Smooth muscle cell (in vitro differentiated cells): ENCODE measurements around the gene HEPHL1. TPM values are rescaled to one million over a fixed set of nuclear protein-coding genes. Genes with fewer than 3 reads are reported as not detected.

ENCODE experiments used
- DNase-seq: peaks from one replicate; lab custom pipeline; 2025; ENCODE audit not compliant: unreplicated experiment; lab: John Stamatoyannopoulos, UW
- H2AFZ ChIP-seq: fragments of 200-600 bp; sonication (generic); 2 replicates; pipeline ENCODE4 v1.6.0; 2016; ENCODE audit warnings: antibody characterized with exemption, low read depth, mild to moderate bottlenecking
- H3F3A ChIP-seq: fragments of 200-600 bp; sonication (generic); 2 replicates; pipeline ENCODE4 v1.6.0; 2017; ENCODE audit warnings: antibody characterized with exemption, low read depth
- H3K27ac ChIP-seq: fragments of 200-600 bp; sonication (generic); 2 replicates; pipeline ENCODE4 v1.5.1; 2016; ENCODE audit warnings: low read depth, mild to moderate bottlenecking
- H3K27me3 ChIP-seq: fragments of 200-600 bp; sonication (generic); 2 replicates; pipeline ENCODE4 v1.6.1; 2016; ENCODE audit warnings: low read depth, mild to moderate bottlenecking
- H3K36me3 ChIP-seq: fragments of 200-600 bp; sonication (generic); 2 replicates; pipeline ENCODE4 v1.5.1; 2016; ENCODE audit warnings: low read depth
- H3K4me1 ChIP-seq: fragments of 200-600 bp; sonication (generic); 2 replicates; pipeline ENCODE4 v1.5.1; 2016; ENCODE audit warnings: low read depth
- H3K4me2 ChIP-seq: fragments of 200-600 bp; sonication (generic); 2 replicates; pipeline ENCODE4 v1.6.0; 2016; ENCODE audit warnings: mild to moderate bottlenecking
- H3K4me3 ChIP-seq: fragments of 200-600 bp; sonication (generic); 2 replicates; pipeline ENCODE4 v1.5.1; 2016; ENCODE audit warnings: mild to moderate bottlenecking
- H3K79me2 ChIP-seq: fragments of 200-600 bp; sonication (generic); 2 replicates; pipeline ENCODE4 v1.6.0; 2016; ENCODE audit warnings: low read depth, mild to moderate bottlenecking
- H3K9ac ChIP-seq: fragments of 200-600 bp; sonication (generic); 2 replicates; pipeline ENCODE4 v1.6.0; 2016; ENCODE audit warnings: low read depth
- H3K9me3 ChIP-seq: fragments of 200-600 bp; sonication (generic); replicated peaks from 2 replicates; pipeline ENCODE4 v1.5.1; 2016; ENCODE audit warnings: low read depth
- H4K20me1 ChIP-seq: fragments of 200-600 bp; sonication (generic); 2 replicates; pipeline ENCODE4 v1.6.0; 2016; ENCODE audit warnings: low read depth
- CTCF ChIP-seq: fragments of 200-600 bp; sonication (generic); IDR thresholded peaks from 2 replicates; pipeline ENCODE4 v1.5.1; 2017; ENCODE audit warnings: borderline replicate concordance, mild to moderate bottlenecking, antibody characterized with exemption; ENCODE audit not compliant: insufficient read depth, poor library complexity, severe bottlenecking
- WGBS: methylation state at CpG from one replicate; pipeline ENCODE4 v1.1.7; 2016; ENCODE audit warnings: low lambda C conversion rate; 5-methylcytosine and 5-hydroxymethylcytosine counted together
- polyA plus RNA-seq: library from polyadenylated mRNA; unstranded; fragments of >200 nt; fragmentation: Nextera tagmentation; extraction: Ambion mirVana; gene quantifications from 2 replicates; pipeline ENCODE4 v1.2.1, GENCODE V29; 2016
- total RNA-seq: library from RNA; depleted of rRNA; stranded (reverse); fragments of >200 nt; gene quantifications from 2 replicates; pipeline ENCODE4 v1.2.3, GENCODE V29; 2014

Gene HEPHL1
- total and polyA plus RNA-seq, 2 experiments from 2014 or later: 0.13 to 0.21 TPM

- Histone ChIP-seq H2AFZ (no peak overlapping the region), H3K9ac (peak overlapping the region; percentile 22), H3K4me3 (peak overlapping the region; percentile 77), H3K4me1 (peaks cover 42% of the 10 kb centered on the region), H3K9me3 (no peaks in the 10 kb centered on the region), H3K36me3 (no peaks in the 10 kb centered on the region), H4K20me1 (peaks cover 23% of the 10 kb centered on the region), H3K27ac (peak overlapping the region; percentile 100), H3F3A (peaks cover 26% of the 10 kb centered on the region), H3K4me2 (peak overlapping the region; percentile 86), H3K27me3 (no peaks in the 10 kb centered on the region), H3K79me2 (peaks cover 58% of the 10 kb centered on the region)
- WGBS: 17% methylated on average over 1 of the region's 1 CpG
- TF ChIP-seq CTCF: no peak
- DNase-seq: no peak
Observed at GRCh38 chr11:94131718-94132115, 110.6 kb downstream of the HEPHL1 start.

GRCh38 chr11:94132152-94132558 is 111.0 kb downstream of the HEPHL1 start:
- TF ChIP-seq CTCF: no peak
- 12% methylated on average over 5 of the region's 5 CpGs for WGBS
- Histone ChIP-seq H3K9ac (peak overlapping the region; percentile 53), H3K27me3 (no peaks in the 10 kb centered on the region), H4K20me1 (peaks cover 23% of the 10 kb centered on the region), H3K9me3 (no peaks in the 10 kb centered on the region), H3F3A (peaks cover 30% of the 10 kb centered on the region), H3K4me1 (peaks cover 42% of the 10 kb centered on the region), H3K79me2 (peaks cover 56% of the 10 kb centered on the region), H2AFZ (no peak overlapping the region), H3K4me2 (peak overlapping the region; percentile 86), H3K27ac (peak overlapping the region; percentile 100), H3K36me3 (no peaks in the 10 kb centered on the region), H3K4me3 (peak overlapping the region; percentile 77)
- DNase-seq: no peak

GRCh38 chr11:94132823-94133408 is 111.8 kb downstream of the HEPHL1 start:
- Histone ChIP-seq H3K27ac (peak overlapping the region; percentile 100), H3K9ac (peak overlapping the region; percentile 53), H3K4me2 (peak overlapping the region; percentile 86), H3F3A (peaks cover 35% of the 10 kb centered on the region), H3K36me3 (no peaks in the 10 kb centered on the region), H4K20me1 (peaks cover 23% of the 10 kb centered on the region), H3K27me3 (no peaks in the 10 kb centered on the region), H3K9me3 (no peaks in the 10 kb centered on the region), H2AFZ (no peak overlapping the region), H3K4me1 (peaks cover 36% of the 10 kb centered on the region), H3K79me2 (peaks cover 61% of the 10 kb centered on the region), H3K4me3 (no peak overlapping the region)
- 94% methylated on average over 4 of the region's 4 CpGs for WGBS
- no peak for DNase-seq
- TF ChIP-seq CTCF: no peak

GRCh38 chr11:94133752-94134151 is 112.6 kb downstream of the HEPHL1 start:
- TF ChIP-seq CTCF: no peak

More at GRCh38 chr11:94133752-94134151, 112.6 kb downstream of the HEPHL1 start:
- peaks cover 23% of the 10 kb centered on the region for H4K20me1 ChIP-seq
- H3K27me3 ChIP-seq: no peaks in the 10 kb centered on the region
- peak overlapping the region; percentile 5 for H3K9ac ChIP-seq
- no peak for DNase-seq
- H3K27ac ChIP-seq: peak overlapping the region; percentile 100
- H3K4me3 ChIP-seq: no peak overlapping the region
- H3K4me2 ChIP-seq: peak overlapping the region; percentile 88
- H3F3A ChIP-seq: peaks cover 40% of the 10 kb centered on the region
- no peaks in the 10 kb centered on the region for H3K9me3 ChIP-seq
- peaks cover 38% of the 10 kb centered on the region for H3K4me1 ChIP-seq
- H2AFZ ChIP-seq: no peak overlapping the region
- H3K36me3 ChIP-seq: no peaks in the 10 kb centered on the region
- peaks cover 69% of the 10 kb centered on the region for H3K79me2 ChIP-seq
- 92% methylated on average over 4 of the region's 4 CpGs for WGBS
